Mesothelial cell of epicardium (in vitro differentiated cells): ENCODE data around the gene PHKB. TPM values are rescaled to one million over a fixed set of nuclear protein-coding genes. Genes with fewer than 3 reads are reported as not detected.

ENCODE experiments used
- DNase-seq, 2 experiments: peaks; one replicate each; pipeline ENCODE4 v3.0.0; 2021; ENCODE audit warnings: low spot score in 2 of 2; ENCODE audit not compliant: unreplicated experiment in 2 of 2
- H3K27ac Mint-ChIP-seq: 2 replicates; pipeline ENCODE4 v1.8.0; 2021; ENCODE audit warnings: mixed read lengths
- H3K27me3 Mint-ChIP-seq: 2 replicates; pipeline ENCODE4 v1.8.0; 2021; ENCODE audit warnings: low read depth, mixed read lengths
- H3K36me3 Mint-ChIP-seq: 2 replicates; pipeline ENCODE4 v1.8.0; 2021; ENCODE audit warnings: mixed read lengths
- H3K4me1 Mint-ChIP-seq: 2 replicates; pipeline ENCODE4 v1.8.0; 2021; ENCODE audit warnings: mixed read lengths
- H3K4me3 Mint-ChIP-seq: 2 replicates; pipeline ENCODE4 v1.8.0; 2021; ENCODE audit warnings: mild to moderate bottlenecking, moderate library complexity, mixed read lengths
- H3K9me3 Mint-ChIP-seq: 2 replicates; pipeline ENCODE4 v1.8.0; 2021; ENCODE audit warnings: mixed read lengths
- total RNA-seq: library from RNA; stranded (reverse); gene quantifications from 3 replicates; pipeline ENCODE4 v1.2.1, GENCODE V29; 2021
- TF ChIP-seq, protein P1 (sequence below): fragments of 200-600 bp; sonication (generic); IDR thresholded peaks from one replicate; pipeline ENCODE4 v1.5.0; 2021; ENCODE audit warnings: antibody characterized with exemption; ENCODE audit not compliant: unreplicated experiment

Gene PHKB
- total RNA-seq, 1 donor from 2014 or later: 68.1 TPM

DNA sequence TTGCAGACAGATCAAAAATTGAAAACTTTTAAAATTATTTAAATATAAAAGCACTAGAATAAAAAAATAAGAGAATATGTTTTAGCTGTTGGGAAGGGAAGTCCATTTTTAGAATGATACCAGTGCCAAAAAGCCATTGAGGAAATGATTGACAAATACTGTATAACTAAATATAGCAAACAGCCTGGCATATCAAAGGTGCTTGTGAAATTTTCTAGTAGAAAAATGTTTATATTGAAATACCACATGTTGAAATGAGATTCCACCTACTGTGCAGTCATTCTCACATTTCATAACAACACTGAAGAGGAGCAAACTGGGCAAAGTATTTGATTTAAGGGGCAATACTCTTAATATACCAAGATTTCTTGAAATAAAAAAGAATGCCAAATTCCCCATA, 183.5 kb downstream of the PHKB start:
- Mint-ChIP-seq H3K36me3 (peaks cover 3% of the 10 kb centered on the region), H3K4me1 (no peaks in the 10 kb centered on the region), H3K27ac (no peak overlapping the region), H3K9me3 (no peaks in the 10 kb centered on the region), H3K4me3 (no peak overlapping the region), H3K27me3 (no peaks in the 10 kb centered on the region)
- no peak for DNase-seq
- TF ChIP-seq, protein P1, sequence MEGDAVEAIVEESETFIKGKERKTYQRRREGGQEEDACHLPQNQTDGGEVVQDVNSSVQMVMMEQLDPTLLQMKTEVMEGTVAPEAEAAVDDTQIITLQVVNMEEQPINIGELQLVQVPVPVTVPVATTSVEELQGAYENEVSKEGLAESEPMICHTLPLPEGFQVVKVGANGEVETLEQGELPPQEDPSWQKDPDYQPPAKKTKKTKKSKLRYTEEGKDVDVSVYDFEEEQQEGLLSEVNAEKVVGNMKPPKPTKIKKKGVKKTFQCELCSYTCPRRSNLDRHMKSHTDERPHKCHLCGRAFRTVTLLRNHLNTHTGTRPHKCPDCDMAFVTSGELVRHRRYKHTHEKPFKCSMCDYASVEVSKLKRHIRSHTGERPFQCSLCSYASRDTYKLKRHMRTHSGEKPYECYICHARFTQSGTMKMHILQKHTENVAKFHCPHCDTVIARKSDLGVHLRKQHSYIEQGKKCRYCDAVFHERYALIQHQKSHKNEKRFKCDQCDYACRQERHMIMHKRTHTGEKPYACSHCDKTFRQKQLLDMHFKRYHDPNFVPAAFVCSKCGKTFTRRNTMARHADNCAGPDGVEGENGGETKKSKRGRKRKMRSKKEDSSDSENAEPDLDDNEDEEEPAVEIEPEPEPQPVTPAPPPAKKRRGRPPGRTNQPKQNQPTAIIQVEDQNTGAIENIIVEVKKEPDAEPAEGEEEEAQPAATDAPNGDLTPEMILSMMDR: no peak

DNA sequence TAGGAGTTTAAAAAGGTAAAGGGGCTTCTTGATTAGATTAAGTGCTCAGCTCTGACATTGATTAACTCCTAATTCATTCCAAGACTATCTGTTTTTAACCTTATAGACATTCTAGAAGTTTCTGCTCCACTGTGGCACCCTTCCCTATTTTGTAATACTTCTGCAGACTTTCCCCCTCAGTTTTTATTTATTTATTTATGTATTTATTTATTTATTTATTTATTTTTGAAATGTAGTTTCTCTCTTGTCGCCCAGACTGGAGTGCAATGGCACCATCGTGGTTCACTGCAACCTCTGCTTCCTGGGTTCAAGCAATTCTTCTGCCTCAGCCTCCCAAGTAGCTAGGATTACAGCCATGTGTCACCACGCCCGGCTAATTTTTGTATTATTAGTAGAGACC, 185.8 kb downstream of the PHKB start:
- Mint-ChIP-seq H3K27me3 (no peaks in the 10 kb centered on the region), H3K36me3 (peaks cover 9% of the 10 kb centered on the region), H3K4me3 (no peak overlapping the region), H3K9me3 (no peaks in the 10 kb centered on the region), H3K4me1 (no peaks in the 10 kb centered on the region), H3K27ac (no peak overlapping the region)
- TF ChIP-seq, protein P1: no peak
- DNase-seq: no peak

DNA sequence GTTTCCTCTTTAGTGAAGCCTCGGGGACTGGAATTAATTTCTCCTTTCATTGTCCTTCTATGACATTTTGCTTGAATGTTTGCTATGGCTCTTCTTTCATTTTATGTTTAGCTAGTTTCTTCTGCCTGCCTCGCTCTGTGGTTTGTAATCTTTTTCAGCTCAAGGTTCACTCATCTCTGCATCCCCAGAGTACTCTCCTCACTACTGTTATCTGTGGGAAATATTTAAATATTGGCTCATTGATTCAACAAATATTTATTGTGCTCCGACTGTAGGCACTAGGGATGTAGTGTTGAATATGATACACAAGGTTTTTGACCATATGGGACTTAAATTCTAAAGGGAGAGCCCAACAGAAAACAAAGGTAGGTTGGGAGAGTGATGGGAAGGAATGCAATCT, 195.9 kb downstream of the PHKB start:
- Mint-ChIP-seq H3K27me3 (no peaks in the 10 kb centered on the region), H3K4me1 (no peaks in the 10 kb centered on the region), H3K9me3 (no peaks in the 10 kb centered on the region), H3K36me3 (peaks cover 31% of the 10 kb centered on the region), H3K27ac (no peak overlapping the region), H3K4me3 (no peak overlapping the region)
- TF ChIP-seq, protein P1: no peak
- DNase-seq: no peak

DNA sequence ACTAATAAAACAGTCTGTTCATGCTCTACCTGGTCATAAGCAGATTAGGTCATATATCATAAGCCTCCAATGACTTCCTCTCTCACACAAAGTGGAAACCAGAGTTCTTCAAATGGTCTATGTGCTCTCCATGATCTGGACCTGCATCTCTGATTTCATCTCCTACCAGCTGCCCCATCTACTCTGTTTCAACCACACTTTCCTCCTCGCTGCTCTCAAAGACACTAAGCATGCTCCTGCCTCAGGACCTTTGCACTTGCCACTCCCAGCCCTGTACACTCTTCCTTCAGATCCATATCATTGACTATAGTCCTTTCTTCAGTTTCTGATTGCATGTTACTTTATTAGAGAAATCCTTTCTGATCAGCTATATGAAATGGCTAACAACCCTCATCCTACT, 196.8 kb downstream of the PHKB start:
- peaks cover 34% of the 10 kb centered on the region for H3K36me3 Mint-ChIP-seq
- H3K4me1 Mint-ChIP-seq: no peaks in the 10 kb centered on the region
- TF ChIP-seq, protein P1: no peak
- H3K9me3 Mint-ChIP-seq: no peaks in the 10 kb centered on the region
- no peak for DNase-seq
- no peak overlapping the region for H3K4me3 Mint-ChIP-seq
- H3K27ac Mint-ChIP-seq: no peak overlapping the region
- H3K27me3 Mint-ChIP-seq: no peaks in the 10 kb centered on the region

DNA sequence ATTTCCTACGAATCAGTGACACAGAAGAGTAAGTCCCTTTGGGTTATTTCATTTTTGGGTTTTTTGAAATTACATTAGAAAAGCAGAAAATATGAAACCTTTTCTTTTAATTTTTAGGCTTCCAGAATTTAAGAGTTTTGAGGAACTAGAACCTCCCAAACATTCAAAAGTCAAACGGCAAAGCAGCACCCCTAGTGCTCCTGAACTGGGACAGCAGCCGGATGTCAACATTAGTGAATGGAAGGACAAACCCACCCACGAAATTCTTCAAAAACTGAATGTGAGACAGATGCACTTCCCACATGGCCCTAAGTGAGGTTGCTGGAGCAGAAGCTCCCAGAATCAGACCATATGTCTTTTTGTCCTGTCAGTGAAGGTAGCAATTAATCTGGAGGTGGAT, 199.4 kb downstream of the PHKB start:
- Mint-ChIP-seq H3K27me3 (no peaks in the 10 kb centered on the region), H3K27ac (no peak overlapping the region), H3K4me3 (no peak overlapping the region), H3K4me1 (peaks cover 8% of the 10 kb centered on the region), H3K36me3 (peaks cover 25% of the 10 kb centered on the region), H3K9me3 (no peaks in the 10 kb centered on the region)
- DNase-seq: no peak
- TF ChIP-seq, protein P1: no peak
